Myocyte (in vitro differentiated cells): Measurements from ENCODE around the gene DZIP1L. TPM values are rescaled to one million over a fixed set of nuclear protein-coding genes. Genes with fewer than 3 reads are reported as not detected.

Experiments
- DNase-seq: peaks from one replicate; pipeline ENCODE4 v3.0.0-alpha.2; 2012; ENCODE audit warnings: low read depth
- total RNA-seq: library from RNA; depleted of rRNA; stranded (reverse); fragments of >200 nt; gene quantifications from 2 replicates; pipeline ENCODE4 v1.2.3, GENCODE V29; 2014

Gene DZIP1L
- total RNA-seq, 1 donor from 2014 or later: 10.2 TPM

DNA sequence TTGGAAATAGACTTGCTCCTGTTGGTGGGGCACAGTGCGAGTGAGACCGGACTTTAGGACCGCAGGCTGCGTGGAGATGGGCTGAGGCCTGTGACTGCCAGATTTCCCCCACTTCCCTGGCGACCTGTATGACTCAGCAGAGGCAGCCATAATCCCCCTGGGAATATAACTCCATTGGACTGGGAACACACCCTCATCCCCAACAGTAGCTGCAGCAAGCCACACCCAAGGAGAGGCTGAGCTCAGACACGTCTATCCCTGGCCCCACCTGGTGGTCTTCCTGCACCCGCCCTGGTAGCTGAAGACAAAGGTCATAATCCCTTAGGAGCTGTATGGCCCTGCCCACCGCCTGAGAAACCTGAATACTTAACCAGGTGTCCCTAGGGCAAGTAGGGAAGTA, 42.6 kb downstream of the DZIP1L start:
- no peak for DNase-seq

DNA sequence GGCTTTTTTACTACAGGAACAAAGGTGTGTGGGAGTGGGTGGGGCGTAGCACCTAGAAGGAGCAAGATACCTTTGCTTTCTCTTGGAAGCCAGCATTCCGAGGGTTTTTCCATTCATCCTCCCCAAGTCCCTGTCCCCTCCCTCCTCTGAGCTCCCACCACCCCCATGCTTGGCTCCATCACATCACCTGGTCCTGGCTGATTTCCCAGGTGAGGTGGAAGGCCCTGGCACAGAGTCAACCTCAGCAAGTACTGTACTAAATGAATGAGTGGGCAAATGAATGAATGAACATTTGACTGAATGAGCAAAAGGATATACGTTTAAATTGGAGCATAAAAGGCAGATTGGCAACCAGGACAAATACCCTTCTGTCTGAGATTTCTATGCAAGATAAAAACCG, 45.4 kb downstream of the DZIP1L start:
- DNase-seq: no peak

DNA sequence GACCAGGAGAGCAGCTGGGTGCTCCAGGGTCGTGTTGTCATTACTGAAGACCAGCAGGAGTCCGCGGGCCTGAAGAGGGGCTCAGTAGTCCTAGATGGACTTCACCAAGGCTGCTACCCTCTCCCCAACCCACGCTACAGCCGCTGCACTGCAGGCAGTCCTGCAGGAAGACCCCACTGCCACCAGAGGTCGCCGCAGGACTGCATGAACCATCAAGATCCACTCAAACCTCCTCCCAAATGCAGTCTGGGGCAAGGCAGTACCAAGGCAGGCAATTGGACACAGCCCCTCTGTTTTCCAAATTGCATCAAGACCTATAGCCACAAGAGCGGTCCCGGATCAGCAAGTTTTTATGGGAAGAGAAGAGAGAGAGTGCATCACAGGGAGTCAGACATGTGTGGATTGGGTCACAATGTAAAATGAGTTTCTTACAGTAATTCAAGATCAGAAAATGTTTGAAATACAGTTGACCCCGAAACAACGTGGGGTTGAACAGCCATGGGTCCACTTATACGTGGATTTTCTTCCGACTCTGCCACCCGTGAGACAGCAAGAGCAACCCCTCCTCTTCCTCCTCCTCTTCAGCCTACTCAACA, 46.7 kb downstream of the DZIP1L start:
- peak; percentile 78 for DNase-seq

DNA sequence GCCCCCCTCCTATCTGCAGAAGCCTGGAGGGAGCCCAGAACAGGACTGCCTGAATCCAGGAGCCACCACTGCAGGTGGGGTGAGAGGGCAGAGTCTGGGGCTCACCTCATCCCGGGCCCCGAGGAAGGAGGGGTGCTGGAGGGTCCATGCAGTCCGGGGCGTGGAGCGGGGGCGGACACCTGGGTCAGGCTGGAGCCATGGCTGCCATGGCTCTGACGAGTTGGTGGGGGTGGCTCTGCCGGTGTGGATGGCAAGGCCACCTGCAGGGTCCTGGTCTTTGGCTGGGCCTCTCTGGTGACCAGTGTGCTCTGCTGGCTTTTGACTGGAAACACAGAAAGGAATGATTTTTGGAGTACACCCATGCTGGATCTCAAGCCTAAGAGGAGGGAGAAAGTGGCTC, 47.4 kb downstream of the DZIP1L start:
- no peak for DNase-seq

DNA sequence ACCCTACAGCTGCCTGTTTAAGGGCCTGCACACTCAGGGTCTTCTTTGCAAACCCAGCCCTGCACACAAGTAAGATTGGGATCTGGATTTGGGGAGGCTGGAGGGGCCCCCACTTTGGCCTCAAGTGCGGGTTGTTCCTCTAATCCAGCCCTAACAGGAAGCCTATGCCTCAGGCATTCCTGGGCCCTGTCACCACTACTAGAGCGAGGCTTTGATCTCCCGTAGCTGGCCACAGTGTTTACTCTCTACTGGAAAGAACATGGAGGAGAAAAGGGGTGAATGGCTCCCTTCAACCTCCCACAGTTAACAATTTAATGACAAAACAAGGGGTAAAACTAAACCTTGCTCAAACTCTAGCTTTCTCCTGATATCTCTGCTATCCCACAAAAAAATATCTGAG, 48.4 kb downstream of the DZIP1L start:
- no peak for DNase-seq

DNA sequence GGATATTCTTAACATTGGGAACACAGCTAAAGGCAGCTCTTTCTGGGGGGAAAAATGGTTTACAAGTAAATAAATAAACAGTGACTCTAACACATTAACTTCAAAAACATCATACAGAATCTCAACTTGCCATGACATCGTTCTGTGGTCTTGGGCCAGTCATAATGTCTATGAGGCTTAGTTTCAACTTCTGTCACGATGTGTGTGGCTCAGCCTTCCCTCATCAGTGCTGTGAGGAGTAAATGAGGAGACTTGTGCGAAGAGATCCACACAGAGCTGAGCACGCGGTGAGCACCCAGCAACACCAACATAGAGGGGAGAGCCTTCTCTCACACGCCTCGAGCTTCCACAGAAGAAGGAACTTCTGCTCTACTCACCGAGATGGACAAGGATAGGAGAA, 49.0 kb downstream of the DZIP1L start:
- no peak for DNase-seq

DNA sequence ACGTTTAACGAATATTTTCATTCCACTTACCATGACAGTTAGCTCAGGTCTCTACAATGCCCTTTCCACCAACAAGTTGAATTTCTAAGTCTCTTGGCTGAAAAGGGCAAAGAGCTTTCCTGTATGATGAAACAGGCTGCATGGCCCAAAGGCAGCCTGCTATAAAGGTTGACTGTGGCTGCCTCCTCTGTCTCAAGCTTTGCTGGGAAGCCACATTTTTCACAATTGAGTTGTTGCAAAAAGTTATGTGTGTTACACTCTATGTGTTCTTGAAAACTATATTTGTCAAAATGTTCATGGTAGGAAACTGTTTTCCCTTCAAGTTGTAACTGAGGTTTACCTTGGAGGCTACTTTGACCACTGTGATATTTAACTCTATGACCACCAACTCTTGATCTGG, 49.5 kb downstream of the DZIP1L start:
- no peak for DNase-seq

DNA sequence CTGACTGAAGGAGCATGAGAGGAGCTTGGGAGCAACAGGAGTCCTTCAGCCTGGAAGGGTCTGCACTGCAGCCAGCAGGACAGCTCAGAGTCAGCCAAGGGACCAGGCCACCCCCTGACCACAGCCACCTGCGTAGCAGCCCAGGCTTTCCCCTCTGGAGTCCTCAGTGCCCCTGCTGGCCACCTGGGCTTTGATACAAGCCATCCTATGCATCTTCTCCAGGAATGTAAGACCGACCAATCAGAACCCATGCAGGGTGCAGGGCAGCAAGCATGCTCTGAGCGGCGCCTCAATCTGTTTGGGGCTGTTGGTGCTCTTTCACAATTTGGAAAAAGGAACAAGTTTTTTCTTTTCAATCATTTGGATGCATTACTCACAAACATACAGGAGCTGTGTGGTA, 52.0 kb downstream of the DZIP1L start:
- no peak for DNase-seq

DNA sequence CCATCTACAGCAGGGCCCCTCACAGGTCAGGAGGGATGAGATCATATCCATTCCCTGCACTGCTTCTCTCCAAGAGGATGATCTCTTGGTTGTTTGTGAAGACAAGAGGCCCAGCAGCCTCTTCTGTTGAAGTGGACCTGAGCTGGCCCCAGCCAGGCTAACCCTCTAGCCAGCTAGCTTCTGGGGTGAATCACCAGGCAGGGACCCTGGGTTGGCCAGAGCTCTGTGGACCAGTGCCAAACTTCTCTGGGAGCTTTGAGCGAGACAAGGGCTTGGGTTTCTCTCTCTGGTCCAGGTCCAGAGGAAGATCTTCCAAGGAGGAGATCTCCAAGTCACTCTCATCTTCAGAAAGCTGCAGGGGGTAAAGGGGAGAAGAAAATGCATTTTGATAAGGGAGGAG, 52.8 kb downstream of the DZIP1L start:
- DNase-seq: peak; percentile 78

DNA sequence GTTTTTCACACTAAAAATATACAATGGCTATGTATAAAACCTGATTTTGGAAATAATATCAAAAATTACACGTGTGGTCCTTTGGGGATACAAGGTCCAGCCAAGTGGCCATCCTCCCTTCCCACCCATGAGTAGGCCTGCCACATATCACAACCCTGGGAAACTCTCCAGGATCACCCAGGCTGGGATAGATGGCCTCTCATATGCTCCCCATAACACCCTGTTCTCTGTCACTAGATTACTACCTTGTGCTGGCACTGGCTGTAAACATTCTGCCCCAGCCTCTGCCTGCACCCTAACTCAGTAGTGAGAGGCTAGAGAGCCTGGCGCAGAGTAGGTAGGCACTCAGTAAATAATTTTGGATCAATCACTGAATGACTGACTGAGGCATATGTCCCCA, 53.4 kb downstream of the DZIP1L start:
- DNase-seq: no peak

DNA sequence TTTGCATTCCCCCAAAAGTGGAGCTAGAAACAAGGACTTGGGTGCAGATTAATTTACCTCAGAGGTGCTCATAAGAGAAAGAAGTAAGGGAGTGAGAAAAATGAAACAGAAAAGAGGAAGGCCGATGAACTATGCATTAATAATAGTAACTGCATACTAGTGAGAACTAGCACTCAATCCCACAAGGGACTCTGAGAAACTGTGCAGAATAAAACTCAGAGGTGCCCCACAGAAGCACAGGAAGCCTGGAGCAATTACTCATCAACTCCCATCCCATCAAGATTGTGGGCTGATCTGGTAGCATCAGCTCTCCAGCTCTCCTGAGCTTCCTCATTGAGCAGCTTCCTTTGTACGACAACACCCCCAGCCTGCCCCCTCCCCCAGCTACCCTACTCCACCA, 54.6 kb downstream of the DZIP1L start:
- DNase-seq: no peak

DNA sequence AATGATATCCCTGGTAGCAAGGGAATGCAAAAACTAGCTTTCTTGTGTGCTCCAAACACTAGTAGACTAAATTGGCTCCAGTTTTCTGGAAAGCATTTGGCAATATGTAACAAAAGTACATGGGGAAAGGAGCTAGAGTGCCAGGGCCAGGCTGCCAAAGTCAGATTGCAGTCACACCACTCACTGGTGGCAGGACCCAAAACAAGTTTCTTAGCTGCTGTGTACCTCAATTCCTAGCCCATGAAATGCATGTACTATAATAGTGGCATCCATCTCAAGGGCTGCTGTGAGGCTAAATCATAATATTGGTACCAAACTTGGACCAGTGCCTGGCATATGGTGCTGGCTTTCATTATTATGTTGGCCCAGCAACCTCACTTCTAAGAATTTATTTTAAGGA, 56.1 kb downstream of the DZIP1L start:
- no peak for DNase-seq

DNA sequence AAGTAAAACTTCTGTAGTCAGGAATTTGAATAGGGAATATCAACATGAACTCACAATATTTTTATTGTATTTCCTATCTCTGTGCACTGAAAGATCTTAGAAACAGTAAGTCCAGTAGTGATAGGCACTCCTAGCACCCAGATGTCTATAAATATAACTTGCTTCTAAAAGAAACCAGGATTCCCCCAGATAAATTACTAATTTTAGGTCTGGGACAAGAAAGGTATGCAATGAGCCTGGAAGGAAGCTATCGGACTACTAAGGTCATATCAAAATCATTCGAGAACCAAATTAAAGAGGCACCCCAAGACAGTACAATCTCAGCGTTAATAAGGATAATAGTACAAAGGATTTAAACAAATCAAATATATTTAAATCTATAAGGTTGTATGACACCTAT, 58.0 kb downstream of the DZIP1L start:
- no peak for DNase-seq

DNA sequence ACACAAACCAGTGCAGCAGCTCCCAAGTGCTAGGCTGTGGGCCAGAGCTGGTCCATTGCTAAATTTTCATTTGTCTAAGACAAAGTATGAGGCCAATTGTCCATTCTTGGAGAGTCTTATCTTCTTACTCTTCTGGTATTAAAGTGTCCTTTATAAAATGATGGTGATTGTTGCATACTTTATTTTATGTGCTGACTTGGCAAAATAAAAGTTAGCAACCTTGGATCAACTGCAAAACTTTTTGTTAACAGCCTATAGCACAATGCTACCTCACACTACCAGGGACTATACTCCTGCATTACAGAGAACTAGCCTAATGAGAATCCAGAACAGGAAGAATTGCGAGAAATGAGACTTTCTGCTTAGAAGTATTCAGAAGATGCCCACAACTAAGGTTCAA, 61.4 kb downstream of the DZIP1L start:
- DNase-seq: no peak

DNA sequence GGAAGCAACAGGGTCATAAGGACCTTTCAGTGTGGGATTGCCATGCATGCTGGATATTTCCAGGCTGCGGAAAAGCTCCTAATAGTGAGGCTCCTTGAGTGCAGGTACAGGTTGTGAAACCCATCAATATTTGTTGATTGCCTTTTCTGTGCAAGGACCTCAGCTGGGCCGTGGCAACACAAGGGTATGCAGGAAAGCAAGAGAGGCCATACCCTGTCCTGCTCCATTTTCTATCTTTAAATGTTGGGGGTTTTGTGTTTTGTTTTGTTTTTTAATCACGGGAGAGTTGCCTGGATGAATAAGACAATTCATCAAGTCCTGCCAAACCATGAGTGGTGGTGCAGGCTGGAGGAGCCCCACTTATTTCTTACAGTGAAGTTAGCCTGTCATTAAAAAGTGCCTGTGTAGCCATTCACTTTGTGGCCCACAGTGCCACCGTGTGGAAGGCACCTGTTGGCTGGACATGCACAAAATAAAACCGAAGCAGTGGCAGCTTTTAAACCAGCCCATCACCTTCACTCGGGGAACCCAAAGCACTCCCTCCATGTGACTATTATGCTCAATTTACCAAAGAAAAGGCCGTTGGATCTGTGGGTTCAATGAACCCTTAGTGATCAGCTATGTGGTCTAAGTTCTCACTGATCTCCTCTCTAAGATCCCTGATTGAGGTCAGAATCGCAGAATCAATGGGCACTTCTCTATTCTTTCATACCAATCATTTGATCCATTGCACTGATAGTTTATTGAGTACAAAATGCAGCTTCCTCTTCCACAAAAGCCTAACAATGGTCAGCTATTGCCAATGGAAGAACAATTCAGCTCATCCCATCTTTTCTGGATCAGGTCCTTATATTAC, 63.2 kb downstream of the DZIP1L start:
- DNase-seq: peak; percentile 63

DNA sequence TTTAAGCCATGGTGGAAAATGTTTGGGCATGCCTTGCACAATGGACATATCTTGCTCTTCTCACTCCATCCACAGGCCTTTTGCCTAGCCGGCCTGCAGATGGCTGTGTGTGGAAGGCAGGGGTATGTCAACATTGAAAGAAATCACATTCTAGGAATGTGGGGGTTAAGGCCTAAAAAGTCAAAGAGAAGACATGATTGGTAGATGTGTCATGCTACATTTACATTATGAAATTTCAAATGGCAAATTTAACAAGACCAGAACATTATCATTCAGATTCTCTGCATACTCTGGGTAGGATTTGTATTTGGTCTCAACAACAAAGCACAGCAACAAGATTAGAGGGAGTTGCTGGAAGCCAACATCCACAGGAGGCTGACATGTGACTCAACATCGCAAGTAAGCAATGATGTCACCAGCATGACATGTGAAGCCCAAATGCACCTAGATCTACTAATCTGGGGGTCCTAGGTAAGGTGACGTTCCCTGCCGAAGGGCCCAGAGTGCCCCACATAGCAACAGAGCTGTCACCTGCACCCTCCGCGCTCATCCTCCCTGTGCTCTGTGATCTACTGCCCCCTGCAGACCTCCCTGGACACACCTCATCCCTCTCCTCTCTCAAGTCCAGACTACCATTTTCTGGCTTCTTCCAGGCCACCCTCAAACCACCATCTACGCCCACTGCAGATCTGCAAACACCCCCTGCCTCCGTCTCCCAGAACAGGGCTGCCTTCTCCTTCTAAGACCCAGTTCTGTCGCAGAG, 66.1 kb downstream of the DZIP1L start:
- DNase-seq: no peak

DNA sequence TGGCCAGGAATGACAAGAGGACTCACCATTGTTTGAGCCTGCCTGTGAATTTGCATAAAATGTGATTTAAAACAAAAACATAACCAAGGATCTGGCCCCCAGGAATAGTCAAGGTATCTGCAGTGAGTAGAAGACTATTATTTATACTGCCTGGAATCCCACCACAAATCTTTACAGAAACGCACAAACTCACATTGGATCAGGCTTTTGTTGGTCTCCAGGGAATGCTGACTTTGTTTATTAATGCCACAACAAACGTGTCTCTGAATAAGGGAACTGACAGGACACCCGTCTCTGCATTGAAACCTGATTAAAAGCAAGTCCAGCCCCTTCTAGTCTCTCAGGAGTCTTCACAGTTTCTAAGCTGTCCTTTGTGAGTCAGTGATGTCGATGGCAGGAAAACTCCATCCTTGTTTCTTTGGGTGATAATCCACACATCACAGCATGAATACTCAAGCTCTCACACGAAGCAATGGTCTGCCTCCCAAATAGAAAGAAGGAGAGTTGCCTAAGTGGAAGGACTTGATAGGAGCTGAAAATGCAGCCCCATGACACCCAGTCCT, 67.7 kb downstream of the DZIP1L start:
- no peak for DNase-seq

DNA sequence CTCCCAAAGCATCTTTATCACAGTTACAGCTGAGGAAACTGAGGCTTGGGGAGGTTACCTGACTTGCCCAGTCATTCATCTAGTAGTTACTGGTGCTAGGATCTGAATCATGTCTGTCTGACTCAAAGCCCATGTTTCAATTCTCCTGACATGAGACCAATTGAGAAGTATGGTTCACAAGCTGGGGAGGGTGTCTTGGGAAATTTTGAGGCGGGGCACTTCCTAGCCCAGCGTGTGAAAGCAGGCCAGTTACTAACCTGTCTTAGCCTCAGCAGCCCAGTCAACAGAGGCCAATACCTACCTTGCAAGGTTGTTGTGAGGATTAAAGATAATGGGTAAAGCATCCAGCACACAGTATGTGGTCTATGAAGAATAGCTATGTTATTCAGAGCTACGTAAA, 68.5 kb downstream of the DZIP1L start:
- DNase-seq: no peak

DNA sequence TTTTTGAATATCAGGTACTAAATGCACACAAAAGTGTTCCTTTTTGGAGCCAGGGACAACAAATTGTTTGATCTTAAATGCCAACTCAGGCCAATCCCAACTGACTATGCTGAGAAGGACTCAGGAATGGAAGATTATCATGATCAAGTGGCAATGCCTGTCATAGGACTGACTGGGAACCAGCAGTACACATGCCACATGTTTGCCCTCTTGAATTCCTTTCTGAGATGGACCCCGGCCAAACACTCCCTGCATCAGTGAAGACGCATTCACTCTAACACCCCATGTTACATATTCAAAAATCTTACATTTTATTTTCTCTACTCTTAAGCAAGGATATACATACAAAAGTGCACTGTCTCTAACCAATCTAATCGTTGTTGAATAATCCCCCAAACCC, 69.3 kb downstream of the DZIP1L start:
- no peak for DNase-seq

DNA sequence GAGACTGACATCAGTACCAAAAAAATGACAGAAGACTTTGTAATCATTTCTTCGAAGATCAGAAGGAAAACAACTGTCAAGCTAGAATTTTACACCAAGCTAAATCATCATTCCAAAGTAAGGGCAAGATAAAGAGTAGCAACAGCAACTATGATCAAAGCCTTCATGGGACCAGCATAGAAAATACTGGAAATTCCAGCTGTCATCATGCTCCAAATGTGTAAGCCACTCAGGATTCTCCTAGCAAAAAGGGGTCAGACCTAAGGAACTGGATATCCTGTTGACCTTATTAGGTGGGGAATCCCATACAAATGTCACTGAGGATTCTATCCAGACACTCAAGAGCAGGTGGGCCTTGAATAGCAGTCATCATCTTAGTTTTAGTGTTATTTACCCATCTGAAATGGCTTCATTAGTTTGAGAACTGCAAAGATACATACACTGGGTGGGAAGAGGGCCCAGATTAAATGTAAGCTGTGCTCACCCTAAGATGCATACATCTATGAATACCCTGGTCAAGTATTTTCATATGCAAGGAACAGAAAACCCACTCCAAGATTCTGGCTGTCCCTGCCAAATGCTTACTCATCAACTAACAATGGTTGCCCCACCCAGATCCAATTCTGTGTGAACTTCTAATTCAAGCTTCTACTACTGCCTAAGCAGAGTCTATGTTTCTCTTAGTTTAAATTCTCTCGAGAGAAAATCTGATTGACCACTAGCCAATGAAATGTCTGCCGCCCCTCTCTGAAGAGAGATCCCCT, 72.0 kb downstream of the DZIP1L start:
- peak; percentile 68 for DNase-seq

DNA sequence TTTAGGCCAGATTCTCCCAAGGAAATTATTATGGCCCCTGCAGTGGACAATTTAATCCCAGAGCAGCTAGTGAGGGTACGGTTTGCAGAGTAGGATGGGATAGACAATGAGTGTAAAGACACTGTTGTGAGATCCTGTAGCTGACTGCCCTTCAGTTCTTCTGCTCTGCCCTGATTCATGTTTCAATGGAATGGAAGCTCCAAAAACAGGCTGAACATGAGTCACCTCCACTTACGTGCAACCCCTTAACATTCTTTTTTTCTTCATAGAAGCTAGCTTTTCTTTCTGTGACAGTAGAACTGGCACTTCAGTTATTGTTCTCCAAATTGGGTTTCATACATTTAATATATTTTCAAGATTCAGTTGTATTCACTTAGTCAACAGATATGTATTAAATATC, 73.4 kb downstream of the DZIP1L start:
- peak; percentile 26 for DNase-seq
